T-helper 22 cell (primary cell): ENCODE measurements around the gene ANKRD44.

Experiments used
- DNase-seq: peaks from one replicate; pipeline ENCODE4 v3.0.0-alpha.2; 2020; ENCODE audit warnings: low read depth

ANKRD44 gene

GRCh38 chr2:197075281-197075680 lies 235.3 kb downstream of the ANKRD44 start:
- DNase-seq, result no peak

- no peak for DNase-seq
These were observed 236.7 kb downstream of the ANKRD44 start for GRCh38 chr2:197073701-197074433.

GRCh38 chr2:197073270-197073669 lies 237.3 kb downstream of the ANKRD44 start:
- DNase-seq, result no peak

GRCh38 chr2:197072533-197072932 lies 238.0 kb downstream of the ANKRD44 start:
- no peak for DNase-seq

GRCh38 chr2:197071790-197072436 lies 238.7 kb downstream of the ANKRD44 start:
- DNase-seq, result no peak

GRCh38 chr2:197071213-197071612 lies 239.4 kb downstream of the ANKRD44 start:
- DNase-seq, result no peak

- no peak for DNase-seq
These were observed 240.6 kb downstream of the ANKRD44 start for GRCh38 chr2:197069958-197070357.

- DNase-seq, result peak; percentile 23
These were observed 248.0 kb downstream of the ANKRD44 start for GRCh38 chr2:197062574-197062973.

- no peak for DNase-seq
These were observed 251.1 kb downstream of the ANKRD44 start for GRCh38 chr2:197059477-197059876.

GRCh38 chr2:197058777-197059300 lies 251.7 kb downstream of the ANKRD44 start:
- DNase-seq, result no peak

GRCh38 chr2:197057959-197058358 lies 252.6 kb downstream of the ANKRD44 start:
- DNase-seq, result no peak

GRCh38 chr2:197055045-197055444 lies 255.5 kb downstream of the ANKRD44 start:
- no peak for DNase-seq

- no peak for DNase-seq
These were observed 256.1 kb downstream of the ANKRD44 start for GRCh38 chr2:197054437-197054836.

GRCh38 chr2:197052356-197052755 lies 258.2 kb downstream of the ANKRD44 start:
- peak; percentile 6 for DNase-seq

GRCh38 chr2:197045115-197045514 lies 265.5 kb downstream of the ANKRD44 start:
- DNase-seq, result no peak

- no peak for DNase-seq
These were observed 267.8 kb downstream of the ANKRD44 start for GRCh38 chr2:197042739-197043196.

GRCh38 chr2:197037863-197038398 lies 272.6 kb downstream of the ANKRD44 start:
- DNase-seq, result no peak

GRCh38 chr2:197035002-197035401 lies 275.6 kb downstream of the ANKRD44 start:
- no peak for DNase-seq

- no peak for DNase-seq
These were observed 276.3 kb downstream of the ANKRD44 start for GRCh38 chr2:197034292-197034691.

- DNase-seq, result no peak
These were observed 277.4 kb downstream of the ANKRD44 start for GRCh38 chr2:197033222-197033621.

GRCh38 chr2:197031803-197032202 lies 278.8 kb downstream of the ANKRD44 start:
- no peak for DNase-seq

- no peak for DNase-seq
These were observed 280.5 kb downstream of the ANKRD44 start for GRCh38 chr2:197030090-197030489.

GRCh38 chr2:197028633-197029032 lies 281.9 kb downstream of the ANKRD44 start:
- no peak for DNase-seq
